ENCODE data around the gene MRPS15.

Gene MRPS15

GRCh38 chr1:36417931-36418330, 46.3 kb downstream of the MRPS15 start:
- DNase-seq = no peak

GRCh38 chr1:36415661-36416326, 48.4 kb downstream of the MRPS15 start:
- DNase-seq = no peak

- no peak for DNase-seq
Observed at GRCh38 chr1:36414384-36414783, 49.8 kb downstream of the MRPS15 start.

GRCh38 chr1:36411674-36412648, 52.2 kb downstream of the MRPS15 start:
- peak; percentile 47 for DNase-seq

GRCh38 chr1:36408479-36408878, 55.7 kb downstream of the MRPS15 start:
- DNase-seq = no peak

GRCh38 chr1:36406440-36406839, 57.7 kb downstream of the MRPS15 start:
- DNase-seq = no peak

Measured in MV-4-11 (cell line).